ENCODE measurements around the gene TPM3. TPM values are rescaled to one million over a fixed set of nuclear protein-coding genes. Genes with fewer than 3 reads are reported as not detected.

Gene TPM3
- total and polyA plus RNA-seq, 2 of the 8 experiments (the other 6 are each of a cell fraction or from before 2014, with no cell fraction given), result 278 to 572 TPM

GRCh38 chr1:154133256-154133655 lies 58.6 kb downstream of the TPM3 start:
- no peak overlapping the region for H2BK20ac ChIP-seq (ENCODE audit: low read length)
- no peak overlapping the region for H3K4ac ChIP-seq (replicated peaks; ENCODE audit: insufficient read length, low read depth, low read length)
- ChIA-PET CTCF (ENCODE audit: partially characterized antibody) (interaction anchor here (2.5 kb wide), 1 partner anchor 12 kb away, joined by 14 read pairs; no protein-coding TSS in a partner anchor), POLR2A (ENCODE audit: partially characterized antibody) (interaction anchor here (0.6 to 1.7 kb wide), 3 partner anchors 10 to 143 kb away, joined by 3 to 6 read pairs (median 3); partner anchors contain the start of gene RPS27)
- no peak overlapping the region for H4K91ac ChIP-seq (replicated peaks; ENCODE audit: insufficient read length, low read length)
- H3K4me1 ChIP-seq (replicated peaks in 1 of 4; ENCODE audit: control insufficient read depth in 3 of 4, insufficient read depth in 4 of 4, low read length in 3 of 4), result no peaks in the 10 kb centered on the region
- H3K27ac ChIP-seq (ENCODE audit: low read depth, low read length), result no peak overlapping the region
- no peak for DNase-seq (ENCODE audit: low read depth in 1 of 2, low spot score in 2 of 2)
- FAIRE-seq, result no peak
- no peak overlapping the region for H2BK15ac ChIP-seq (ENCODE audit: low read length)
- no peak overlapping the region for H2BK12ac ChIP-seq (ENCODE audit: low read depth, low read length)
- H3K36me3 ChIP-seq (ENCODE audit: control insufficient read depth in 2 of 4, insufficient read depth in 4 of 4, low read length in 3 of 4), result no peaks in the 10 kb centered on the region
- H2AFZ ChIP-seq (ENCODE audit: low read length), result no peak overlapping the region
- 97% methylated on average over 2 of the region's 2 CpGs; no CpG with 5 or more reads in 1 of the 2 experiments for WGBS, 2 experiments (ENCODE audit: extremely low coverage in 1 of 2, insufficient coverage in 1 of 2, insufficient read length in 1 of 2, insufficient replicate concordance in 2 of 2, low coverage in 1 of 2, low lambda C conversion rate in 2 of 2, missing lambda C conversion rate in 1 of 2)
- no peak overlapping the region for H3K9ac ChIP-seq (replicated peaks in 1 of 4; ENCODE audit: extremely low read depth in 1 of 4, low read depth in 3 of 4, low read length in 3 of 4)
- H3K79me1 ChIP-seq (ENCODE audit: low read depth, low read length), result no peaks in the 10 kb centered on the region
- H3K27me3 ChIP-seq (replicated peaks in 1 of 4; ENCODE audit: control insufficient read depth in 3 of 4, extremely low read depth in 1 of 4, insufficient read depth in 3 of 4, low read length in 3 of 4), result no peaks in the 10 kb centered on the region
- H3K4me3 ChIP-seq (ENCODE audit: extremely low read depth in 1 of 4, insufficient read depth in 2 of 4, low read depth in 3 of 4, low read length in 4 of 4), result no peak overlapping the region
- H3K18ac ChIP-seq (ENCODE audit: extremely low read depth, low read length), result no peak overlapping the region
- H3K23me2 ChIP-seq (ENCODE audit: low read depth, low read length), result no peaks in the 10 kb centered on the region
- H4K5ac ChIP-seq (ENCODE audit: insufficient read length, low read depth, low read length), result no peak overlapping the region
- H4K20me1 ChIP-seq (replicated peaks in 1 of 2; ENCODE audit: control insufficient read depth in 1 of 2, insufficient read depth in 2 of 2, low read length in 2 of 2), result no peaks in the 10 kb centered on the region
- H2BK120ac ChIP-seq (replicated peaks; ENCODE audit: low read depth, low read length), result no peak overlapping the region
- no peaks in the 10 kb centered on the region for H3K9me3 ChIP-seq (ENCODE audit: insufficient read depth in 2 of 2, low read depth in 1 of 2, low read length in 1 of 2)
- H4K8ac ChIP-seq (ENCODE audit: extremely low read depth, insufficient read depth, low read length), result no peak overlapping the region
- no peak overlapping the region for H2AK5ac ChIP-seq (ENCODE audit: low read depth, low read length)
- H3K56ac ChIP-seq (replicated peaks; ENCODE audit: insufficient read length, low read depth, low read length), result no peak overlapping the region
- no peak overlapping the region for H2BK5ac ChIP-seq (ENCODE audit: low read depth, low read length)
- H3K23ac ChIP-seq (ENCODE audit: insufficient read length), result no peak overlapping the region
- H3K14ac ChIP-seq (ENCODE audit: insufficient read length), result no peak overlapping the region
- H3K4me2 ChIP-seq (ENCODE audit: insufficient read depth in 1 of 2, low read depth in 2 of 2, low read length in 2 of 2), result no peak overlapping the region
- no peaks in the 10 kb centered on the region for H3K79me2 ChIP-seq (ENCODE audit: control insufficient read depth in 1 of 2, insufficient read depth in 2 of 2, low read length in 2 of 2)
- TF ChIP-seq NRF1 (IDR thresholded peaks at IDR 0.05; ENCODE audit: low read depth, low read length) (no peak), ATF2 (IDR thresholded peaks at IDR 0.05; ENCODE audit: low read length) (no peak), TCF12 (IDR thresholded peaks at IDR 0.05; ENCODE audit: low read depth, low read length) (no peak), CHD2 (IDR thresholded peaks at IDR 0.05; ENCODE audit: low read length) (no peak), RAD21 (IDR thresholded peaks at IDR 0.05 in 1 of 2, conservative IDR thresholded peaks at IDR 0.05 in 1 of 2; ENCODE audit: low read depth in 2 of 2, low read length in 2 of 2) (no peak), PHF8 (conservative IDR thresholded peaks at IDR 0.05; ENCODE audit: low read depth, low read length) (no peak), BACH1 (IDR thresholded peaks at IDR 0.05; ENCODE audit: low read length) (no peak), SAP30 (IDR thresholded peaks at IDR 0.05; ENCODE audit: insufficient read depth, insufficient replicate concordance, low read length) (no peak), RBBP5 (IDR thresholded peaks at IDR 0.05; ENCODE audit: borderline replicate concordance, low read depth, low read length) (no peak), CBX5 (IDR thresholded peaks at IDR 0.05; ENCODE audit: low read depth, low read length) (no peak), ATF3 (IDR thresholded peaks at IDR 0.05; ENCODE audit: insufficient read depth, low read depth, low read length) (no peak), KDM1A (IDR thresholded peaks at IDR 0.05; ENCODE audit: borderline replicate concordance, low read length) (no peak)
